Measurements from ENCODE around the gene PHKG1.
"Not testable (repeated sequence)": the region's sequence is repeated elsewhere in the genome, so short reads cannot be mapped to it uniquely, and the experiment has no call there.

The PHKG1 gene

GRCh38 chr7:56092789-56093531, at the start of gene PHKG1:
PHKG1 (minus strand) TSS chr7:56092952; CDS start chr7:56088941, 4,011 bp downstream.
- H3K4me3 ChIP-seq (replicated peaks; ENCODE audit: low read depth, low read length): no peak within 1 kb of the TSS
- peak; percentile 87 for DNase-seq (ENCODE audit: low read depth)
- TF ChIP-seq CTCF (IDR thresholded peaks at IDR 0.05; ENCODE audit: low read length, missing control alignments): peak; percentile 69

GRCh38 chr7:56131062-56131461, 38.3 kb upstream of the PHKG1 start:
- DNase-seq (ENCODE audit: low read depth); H3K4me3 ChIP-seq (replicated peaks; ENCODE audit: low read depth, low read length): not testable (repeated sequence)

GRCh38 chr7:56127241-56127975, 34.7 kb upstream of the PHKG1 start:
- no peak for TF ChIP-seq CTCF (IDR thresholded peaks at IDR 0.05; ENCODE audit: low read length, missing control alignments)
- no peak for DNase-seq (ENCODE audit: low read depth)
- H3K4me3 ChIP-seq (replicated peaks; ENCODE audit: low read depth, low read length): no peak overlapping the region

- no peak for TF ChIP-seq CTCF (IDR thresholded peaks at IDR 0.05; ENCODE audit: low read length, missing control alignments)
- H3K4me3 ChIP-seq (replicated peaks; ENCODE audit: low read depth, low read length): no peak overlapping the region
- DNase-seq (ENCODE audit: low read depth): no peak
Measured at GRCh38 chr7:56125831-56126230, 33.1 kb upstream of the PHKG1 start.

GRCh38 chr7:56124981-56125380, 32.2 kb upstream of the PHKG1 start:
- no peak for DNase-seq (ENCODE audit: low read depth)

GRCh38 chr7:56121440-56121839, 28.7 kb upstream of the PHKG1 start:
- DNase-seq (ENCODE audit: low read depth): no peak
- TF ChIP-seq CTCF (IDR thresholded peaks at IDR 0.05; ENCODE audit: low read length, missing control alignments): no peak
- H3K4me3 ChIP-seq (replicated peaks; ENCODE audit: low read depth, low read length): no peak overlapping the region

More at GRCh38 chr7:56124981-56125380, 32.2 kb upstream of the PHKG1 start:
- H3K4me3 ChIP-seq (replicated peaks; ENCODE audit: low read depth, low read length): no peak overlapping the region
- no peak for TF ChIP-seq CTCF (IDR thresholded peaks at IDR 0.05; ENCODE audit: low read length, missing control alignments)

- no peak for DNase-seq (ENCODE audit: low read depth)
- no peak within 1 kb of the TSS for H3K4me3 ChIP-seq (replicated peaks; ENCODE audit: low read depth, low read length)
- no peak for TF ChIP-seq CTCF (IDR thresholded peaks at IDR 0.05; ENCODE audit: low read length, missing control alignments)
Measured at GRCh38 chr7:56115852-56116538, 23.2 kb upstream of the PHKG1 start, which contains the start of gene NUPR2. NUPR2 (minus strand) TSS chr7:56116417; CDS start chr7:56116314, 103 bp downstream.

- not testable (repeated sequence) for H3K4me3 ChIP-seq (replicated peaks; ENCODE audit: low read depth, low read length)
Measured at GRCh38 chr7:56112244-56112643, 19.5 kb upstream of the PHKG1 start.

More at GRCh38 chr7:56112244-56112643, 19.5 kb upstream of the PHKG1 start:
- DNase-seq (ENCODE audit: low read depth): not testable (repeated sequence)

All from fibroblast of pulmonary artery (primary cell).